ENCODE data around the gene KRT83.

DNA sequence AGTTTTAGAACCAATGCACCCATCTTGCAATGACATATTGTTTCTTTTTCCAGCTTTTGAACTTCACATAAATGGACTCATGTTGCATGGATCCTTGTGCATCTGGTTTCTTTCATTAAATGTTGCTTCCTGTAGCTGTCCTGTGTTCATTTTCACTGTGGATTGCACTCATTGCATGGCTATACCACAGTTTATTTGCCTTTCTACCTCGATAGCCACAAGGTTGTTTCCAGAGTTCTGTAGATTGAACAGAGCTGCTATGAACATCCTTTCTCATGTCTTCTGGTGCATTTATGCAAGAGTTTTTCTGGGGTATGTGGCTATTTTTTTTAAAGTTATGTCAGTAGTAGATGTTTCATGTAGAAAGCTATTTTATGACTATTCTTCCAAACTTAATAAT, 26.4 kb downstream of the KRT83 start:
- TF ChIP-seq, protein P1, sequence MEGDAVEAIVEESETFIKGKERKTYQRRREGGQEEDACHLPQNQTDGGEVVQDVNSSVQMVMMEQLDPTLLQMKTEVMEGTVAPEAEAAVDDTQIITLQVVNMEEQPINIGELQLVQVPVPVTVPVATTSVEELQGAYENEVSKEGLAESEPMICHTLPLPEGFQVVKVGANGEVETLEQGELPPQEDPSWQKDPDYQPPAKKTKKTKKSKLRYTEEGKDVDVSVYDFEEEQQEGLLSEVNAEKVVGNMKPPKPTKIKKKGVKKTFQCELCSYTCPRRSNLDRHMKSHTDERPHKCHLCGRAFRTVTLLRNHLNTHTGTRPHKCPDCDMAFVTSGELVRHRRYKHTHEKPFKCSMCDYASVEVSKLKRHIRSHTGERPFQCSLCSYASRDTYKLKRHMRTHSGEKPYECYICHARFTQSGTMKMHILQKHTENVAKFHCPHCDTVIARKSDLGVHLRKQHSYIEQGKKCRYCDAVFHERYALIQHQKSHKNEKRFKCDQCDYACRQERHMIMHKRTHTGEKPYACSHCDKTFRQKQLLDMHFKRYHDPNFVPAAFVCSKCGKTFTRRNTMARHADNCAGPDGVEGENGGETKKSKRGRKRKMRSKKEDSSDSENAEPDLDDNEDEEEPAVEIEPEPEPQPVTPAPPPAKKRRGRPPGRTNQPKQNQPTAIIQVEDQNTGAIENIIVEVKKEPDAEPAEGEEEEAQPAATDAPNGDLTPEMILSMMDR (IDR thresholded peaks at IDR 0.05; ENCODE audit: insufficient read depth, low read length): no peak
- TF ChIP-seq POLR2AphosphoS5 (IDR thresholded peaks at IDR 0.05; ENCODE audit: low read depth) (no peak), GABPA (IDR thresholded peaks at IDR 0.05; ENCODE audit: low read depth) (no peak)
